BJ (cell line): ENCODE data around the gene DLG5. TPM values are rescaled to one million over a fixed set of nuclear protein-coding genes. Genes with fewer than 3 reads are reported as not detected.
A peak's percentile ranks its signal among the peaks of the same experiment; 100 is the strongest.

ENCODE experiments used
- CTCF ChIA-PET: fragments of 350-600 bp; formaldehyde crosslinking; extraction: SDS; loops from one replicate; lab custom pipeline; 2021; ENCODE audit warnings: antibody characterized with exemption, inconsistent platforms; lab: Yijun Ruan, JAX
- POLR2A ChIA-PET: fragments of 300-600 bp; sonication (Branson Sonifier 250); formaldehyde crosslinking; extraction: SDS; loops from one replicate; lab custom pipeline; 2021; ENCODE audit warnings: antibody characterized with exemption; lab: Charles Lee
- DNase-seq: peaks from one replicate; pipeline ENCODE4 v3.0.0-alpha.2; 2011; ENCODE audit warnings: low read depth
- H3K27me3 ChIP-seq: 2 replicates; pipeline ENCODE4 v1.6.0; 2011; ENCODE audit warnings: low read length; ENCODE audit not compliant: control insufficient read depth, insufficient read depth
- H3K36me3 ChIP-seq: 2 replicates; pipeline ENCODE4 v1.5.1; 2011; ENCODE audit warnings: low read length; ENCODE audit not compliant: control insufficient read depth, insufficient read depth
- H3K4me3 ChIP-seq: 2 replicates; pipeline ENCODE4 v1.5.1; 2011; ENCODE audit warnings: low read depth, mild to moderate bottlenecking, control low read depth, low read length
- polyA plus RNA-seq: library from polyadenylated mRNA; depleted of rRNA; stranded (reverse); fragments of >200 nt; gene quantifications from 2 replicates; pipeline ENCODE4 v1.2.3, GENCODE V29; 2011
- TF ChIP-seq, protein P1 (sequence below): IDR thresholded peaks from 2 replicates; pipeline ENCODE4 v1.5.1; 2011; ENCODE audit warnings: low read depth, mild to moderate bottlenecking, control low read depth, inconsistent platforms, low read length, moderate library complexity; ENCODE audit not compliant: insufficient read depth

Gene DLG5
- polyA plus RNA-seq, 1 experiment: 21.9 TPM

DNA sequence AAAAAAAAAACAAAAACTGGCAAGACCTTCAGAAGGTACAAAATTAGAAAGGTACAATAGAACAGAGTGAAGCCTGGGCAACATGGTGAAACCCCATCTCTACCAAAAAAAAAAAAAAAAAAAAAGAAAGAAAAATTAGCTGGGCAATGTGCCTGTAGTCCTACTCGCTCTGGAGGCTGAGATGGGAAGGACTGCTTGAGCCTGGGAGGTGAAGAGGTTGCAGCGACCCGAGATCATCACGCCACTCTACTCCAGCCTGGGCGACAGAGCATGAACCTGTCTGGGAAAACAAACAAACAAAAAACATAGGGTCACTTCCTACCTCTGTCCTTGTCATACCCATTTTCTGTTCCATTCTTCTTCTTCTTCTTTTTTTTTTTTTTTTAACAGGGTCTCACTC, 45.6 kb upstream of the DLG5 start:
- CTCF ChIA-PET: no interaction called here
- DNase-seq: no peak
- Histone ChIP-seq H3K4me3 (no peak overlapping the region), H3K27me3 (no peaks in the 10 kb centered on the region), H3K36me3 (peaks cover 3% of the 10 kb centered on the region)
- TF ChIP-seq, protein P1, sequence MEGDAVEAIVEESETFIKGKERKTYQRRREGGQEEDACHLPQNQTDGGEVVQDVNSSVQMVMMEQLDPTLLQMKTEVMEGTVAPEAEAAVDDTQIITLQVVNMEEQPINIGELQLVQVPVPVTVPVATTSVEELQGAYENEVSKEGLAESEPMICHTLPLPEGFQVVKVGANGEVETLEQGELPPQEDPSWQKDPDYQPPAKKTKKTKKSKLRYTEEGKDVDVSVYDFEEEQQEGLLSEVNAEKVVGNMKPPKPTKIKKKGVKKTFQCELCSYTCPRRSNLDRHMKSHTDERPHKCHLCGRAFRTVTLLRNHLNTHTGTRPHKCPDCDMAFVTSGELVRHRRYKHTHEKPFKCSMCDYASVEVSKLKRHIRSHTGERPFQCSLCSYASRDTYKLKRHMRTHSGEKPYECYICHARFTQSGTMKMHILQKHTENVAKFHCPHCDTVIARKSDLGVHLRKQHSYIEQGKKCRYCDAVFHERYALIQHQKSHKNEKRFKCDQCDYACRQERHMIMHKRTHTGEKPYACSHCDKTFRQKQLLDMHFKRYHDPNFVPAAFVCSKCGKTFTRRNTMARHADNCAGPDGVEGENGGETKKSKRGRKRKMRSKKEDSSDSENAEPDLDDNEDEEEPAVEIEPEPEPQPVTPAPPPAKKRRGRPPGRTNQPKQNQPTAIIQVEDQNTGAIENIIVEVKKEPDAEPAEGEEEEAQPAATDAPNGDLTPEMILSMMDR: no peak
- POLR2A ChIA-PET: no interaction called here

DNA sequence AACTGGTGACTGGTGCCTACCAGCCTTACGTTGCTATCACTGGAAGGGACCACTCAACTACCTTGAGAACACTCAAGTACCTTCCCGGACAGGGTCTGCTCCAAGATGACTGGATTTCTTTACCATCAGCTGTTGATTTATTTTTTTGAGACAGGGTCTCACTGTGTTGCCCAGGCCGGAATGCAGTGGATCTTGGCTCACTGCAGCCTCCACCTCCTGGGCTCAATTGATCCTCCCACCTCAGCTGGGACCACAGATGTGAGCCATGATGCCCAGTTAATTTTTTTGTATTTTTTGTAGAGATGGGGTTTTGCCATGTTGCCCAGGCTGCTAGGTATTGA, 45.2 kb upstream of the DLG5 start:
- CTCF ChIA-PET: interaction anchor here (2.7 kb wide), 1 partner anchor 125 kb away, joined by 14 read pairs; no protein-coding TSS in a partner anchor
- TF ChIP-seq, protein P1: no peak
- no peaks in the 10 kb centered on the region for H3K27me3 ChIP-seq
- DNase-seq: no peak
- no peak overlapping the region for H3K4me3 ChIP-seq
- no peaks in the 10 kb centered on the region; the same call in 1 of the 2 replicates for H3K36me3 ChIP-seq
- POLR2A ChIA-PET: no interaction called here

DNA sequence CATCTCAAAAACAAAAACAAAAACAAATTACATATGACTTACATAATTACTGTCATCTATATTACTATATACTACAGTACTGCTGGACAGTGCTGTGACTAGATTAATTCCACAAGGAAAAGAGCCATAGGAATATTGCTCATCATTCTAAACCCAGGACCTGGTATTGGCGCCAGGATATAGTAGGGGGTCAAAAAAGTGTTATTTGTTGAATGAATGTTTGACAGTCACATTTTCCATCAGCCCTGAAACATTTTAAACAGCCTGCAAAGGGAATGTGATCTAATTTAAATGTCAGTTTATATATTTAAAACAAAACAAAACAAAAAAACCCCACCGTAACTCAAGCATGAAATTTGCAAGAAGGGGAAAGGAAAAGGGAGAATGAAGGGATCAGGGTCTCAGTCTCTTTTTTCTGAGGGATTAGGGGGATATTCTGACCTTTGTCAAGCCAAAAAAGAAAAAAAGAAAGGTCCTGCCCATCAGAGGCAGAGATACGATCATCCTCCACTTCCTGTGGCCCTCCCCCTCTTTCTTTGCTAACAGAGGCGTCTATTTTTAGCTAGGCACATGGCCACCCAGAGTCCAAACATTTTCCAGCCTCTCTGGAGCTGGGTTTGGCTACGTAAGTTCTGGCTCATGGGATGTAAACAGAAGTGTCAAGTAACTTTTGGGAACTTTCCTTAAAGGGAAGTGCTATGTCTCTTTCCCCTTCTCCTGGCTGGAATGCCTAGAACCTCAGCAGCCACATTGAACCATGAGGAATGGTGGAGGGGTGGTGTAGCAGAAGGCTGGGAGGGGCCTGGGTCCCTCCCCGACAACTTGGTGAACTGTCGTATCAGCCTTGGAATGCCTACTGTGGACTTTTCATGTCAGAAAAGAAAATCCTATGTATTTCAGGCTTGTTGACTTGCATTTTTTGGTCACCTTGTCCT, 44.6 kb upstream of the DLG5 start:
- TF ChIP-seq, protein P1: no peak
- no peaks in the 10 kb centered on the region for H3K27me3 ChIP-seq
- DNase-seq: peak; percentile 93
- ChIA-PET CTCF (interaction anchor here (2.7 kb wide), 1 partner anchor 124 kb away, joined by 14 read pairs; no protein-coding TSS in a partner anchor), POLR2A (no interaction called here)
- no peak overlapping the region for H3K4me3 ChIP-seq
- H3K36me3 ChIP-seq: no peaks in the 10 kb centered on the region; the same call in 1 of the 2 replicates

DNA sequence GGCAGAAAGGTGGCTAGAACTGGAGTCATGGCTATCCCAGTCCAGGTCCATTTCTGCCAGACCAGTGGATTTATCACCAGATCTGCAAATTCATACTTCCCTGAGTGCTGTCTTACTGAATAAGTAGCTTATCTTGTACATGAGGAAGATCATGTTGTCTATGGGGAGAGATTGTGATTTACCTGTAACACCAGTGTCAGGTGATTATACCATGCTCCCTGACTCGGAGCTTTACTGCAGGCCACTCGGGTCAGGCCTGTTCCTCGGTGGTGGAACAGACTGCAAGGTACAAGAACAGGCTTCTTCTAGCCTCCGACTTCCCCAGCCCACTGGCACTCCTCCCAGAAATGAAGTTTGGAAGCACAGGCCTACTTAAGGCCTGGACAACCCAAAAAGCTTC, 42.6 kb upstream of the DLG5 start:
- ChIA-PET POLR2A (no interaction called here), CTCF (interaction anchor here (1.0 to 2.7 kb wide), 2 partner anchors 52 to 122 kb away, joined by 3 to 14 read pairs; no protein-coding TSS in a partner anchor)
- Histone ChIP-seq H3K27me3 (no peaks in the 10 kb centered on the region), H3K36me3 (no peaks in the 10 kb centered on the region), H3K4me3 (no peak overlapping the region)
- TF ChIP-seq, protein P1: no peak
- no peak for DNase-seq

DNA sequence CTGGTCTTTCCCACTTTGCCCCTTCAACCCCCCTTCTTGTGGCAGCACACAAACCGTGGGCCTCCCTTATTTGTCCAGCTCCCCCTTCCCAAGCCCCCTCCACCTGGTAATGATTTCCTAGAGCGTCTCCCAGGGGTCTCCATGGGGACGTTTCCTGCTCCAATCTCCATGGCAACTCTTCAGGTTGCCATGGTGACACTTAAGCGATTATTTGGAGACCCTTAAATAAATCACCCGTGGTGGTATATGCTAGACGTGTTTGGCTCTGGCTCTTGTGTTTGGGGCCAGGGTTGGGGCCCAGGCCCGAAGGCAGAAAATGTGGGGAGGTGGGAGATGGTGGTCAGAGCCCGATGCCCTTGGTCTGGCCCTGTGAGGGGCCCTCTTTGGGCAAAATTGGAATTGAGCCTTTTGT, 41.1 kb upstream of the DLG5 start:
- ChIA-PET CTCF (interaction anchor here (1.2 to 1.5 kb wide), 2 partner anchors 11 to 13 kb away, joined by 3 read pairs; no protein-coding TSS in a partner anchor), POLR2A (no interaction called here)
- Histone ChIP-seq H3K36me3 (no peaks in the 10 kb centered on the region), H3K4me3 (no peak overlapping the region), H3K27me3 (no peaks in the 10 kb centered on the region)
- TF ChIP-seq, protein P1: no peak
- DNase-seq: no peak
